ENCODE data around the gene CASP9.

The CASP9 gene

DNA sequence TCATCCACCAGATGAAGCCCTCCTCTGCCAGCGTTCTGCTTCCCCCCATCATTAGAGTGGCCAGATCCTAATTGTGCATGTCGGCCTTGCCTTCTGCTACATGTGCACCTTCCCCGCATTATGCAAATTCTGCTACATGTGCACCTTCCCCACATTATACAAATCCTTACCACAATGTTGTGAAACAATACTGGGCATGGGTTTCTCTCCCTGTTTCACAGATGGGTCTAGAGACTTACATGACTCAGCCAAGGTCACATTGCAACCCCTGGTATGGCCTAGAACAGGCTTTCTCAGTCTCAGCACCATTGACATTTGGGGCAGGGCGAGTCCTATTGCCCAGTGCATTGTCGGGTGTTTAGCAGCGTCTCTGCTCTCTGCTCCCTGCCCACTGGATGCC, 68.5 kb downstream of the CASP9 start:
- no peak overlapping the region for H3K27ac ChIP-seq

DNA sequence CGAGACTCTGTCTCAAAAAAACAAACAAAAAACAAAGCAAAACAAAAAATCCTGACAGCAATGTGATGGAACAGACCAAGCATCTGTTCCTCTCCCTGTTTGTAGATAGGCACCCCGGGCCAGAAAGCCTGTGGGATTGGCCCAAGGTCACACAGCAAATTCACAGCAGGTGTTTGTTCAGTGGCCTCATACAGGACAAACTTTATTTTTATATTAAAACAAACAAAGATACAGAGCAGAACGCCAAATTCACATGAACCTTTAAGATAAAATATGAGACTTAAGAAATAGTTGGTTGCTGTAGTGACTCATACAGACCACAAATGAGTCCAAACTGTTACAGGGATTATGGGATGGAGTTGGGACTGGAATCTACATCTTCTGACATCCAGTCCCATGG, 69.8 kb downstream of the CASP9 start:
- TF ChIP-seq, protein P1, sequence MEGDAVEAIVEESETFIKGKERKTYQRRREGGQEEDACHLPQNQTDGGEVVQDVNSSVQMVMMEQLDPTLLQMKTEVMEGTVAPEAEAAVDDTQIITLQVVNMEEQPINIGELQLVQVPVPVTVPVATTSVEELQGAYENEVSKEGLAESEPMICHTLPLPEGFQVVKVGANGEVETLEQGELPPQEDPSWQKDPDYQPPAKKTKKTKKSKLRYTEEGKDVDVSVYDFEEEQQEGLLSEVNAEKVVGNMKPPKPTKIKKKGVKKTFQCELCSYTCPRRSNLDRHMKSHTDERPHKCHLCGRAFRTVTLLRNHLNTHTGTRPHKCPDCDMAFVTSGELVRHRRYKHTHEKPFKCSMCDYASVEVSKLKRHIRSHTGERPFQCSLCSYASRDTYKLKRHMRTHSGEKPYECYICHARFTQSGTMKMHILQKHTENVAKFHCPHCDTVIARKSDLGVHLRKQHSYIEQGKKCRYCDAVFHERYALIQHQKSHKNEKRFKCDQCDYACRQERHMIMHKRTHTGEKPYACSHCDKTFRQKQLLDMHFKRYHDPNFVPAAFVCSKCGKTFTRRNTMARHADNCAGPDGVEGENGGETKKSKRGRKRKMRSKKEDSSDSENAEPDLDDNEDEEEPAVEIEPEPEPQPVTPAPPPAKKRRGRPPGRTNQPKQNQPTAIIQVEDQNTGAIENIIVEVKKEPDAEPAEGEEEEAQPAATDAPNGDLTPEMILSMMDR (conservative IDR thresholded peaks at IDR 0.05) = no peak
- no peak overlapping the region for H3K27ac ChIP-seq

More for the DNA sequence above, 68.5 kb downstream of the CASP9 start:
- TF ChIP-seq, protein P1 (conservative IDR thresholded peaks at IDR 0.05) = no peak

GRCh38 chr1:15453734-15454133, 70.3 kb downstream of the CASP9 start:
- no peak overlapping the region for H3K27ac ChIP-seq
- TF ChIP-seq, protein P1 (conservative IDR thresholded peaks at IDR 0.05) = no peak

DNA sequence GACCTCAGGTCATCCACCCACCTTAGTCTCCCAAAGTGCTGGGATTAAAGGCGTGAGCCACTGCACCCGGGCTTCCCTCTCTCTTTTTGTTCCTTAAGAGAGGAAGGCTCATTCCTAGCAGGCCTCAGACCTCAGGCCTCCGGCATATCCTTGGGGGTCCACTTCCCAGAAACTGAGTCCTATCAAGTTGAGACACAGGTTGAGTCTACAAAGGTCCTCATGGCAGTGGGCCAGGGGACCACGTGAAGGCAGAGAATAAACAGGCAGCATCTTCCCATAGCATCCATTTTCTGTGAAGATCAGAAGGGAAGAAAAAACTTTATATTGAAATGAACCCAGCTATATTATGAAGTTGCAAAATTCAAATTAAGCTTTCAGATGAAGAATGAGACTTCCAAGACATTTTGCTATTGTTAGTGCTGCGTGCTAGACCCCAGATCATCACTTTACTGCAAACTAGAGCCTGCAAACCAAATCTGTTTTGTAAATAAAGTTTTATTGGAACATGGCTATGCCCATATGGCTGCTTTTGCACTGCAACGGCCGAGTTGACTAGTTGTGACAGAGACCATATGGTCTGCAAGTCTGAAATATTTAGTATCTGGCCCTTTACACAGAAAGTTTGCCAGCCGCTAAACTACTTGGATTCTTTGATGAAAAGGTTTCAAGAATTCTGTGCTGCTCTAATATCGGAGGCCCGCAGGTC, 71.0 kb downstream of the CASP9 start:
- no peak overlapping the region for H3K27ac ChIP-seq
- TF ChIP-seq, protein P1 (conservative IDR thresholded peaks at IDR 0.05) = no peak

- TF ChIP-seq, protein P1 (conservative IDR thresholded peaks at IDR 0.05) = no peak
These were observed 71.8 kb downstream of the CASP9 start for GRCh38 chr1:15452216-15452615.

GRCh38 chr1:15451014-15451722, 72.8 kb downstream of the CASP9 start:
- TF ChIP-seq, protein P1 (conservative IDR thresholded peaks at IDR 0.05) = no peak
- H3K27ac ChIP-seq = no peak overlapping the region

More at GRCh38 chr1:15452216-15452615, 71.8 kb downstream of the CASP9 start:
- H3K27ac ChIP-seq = no peak overlapping the region

DNA sequence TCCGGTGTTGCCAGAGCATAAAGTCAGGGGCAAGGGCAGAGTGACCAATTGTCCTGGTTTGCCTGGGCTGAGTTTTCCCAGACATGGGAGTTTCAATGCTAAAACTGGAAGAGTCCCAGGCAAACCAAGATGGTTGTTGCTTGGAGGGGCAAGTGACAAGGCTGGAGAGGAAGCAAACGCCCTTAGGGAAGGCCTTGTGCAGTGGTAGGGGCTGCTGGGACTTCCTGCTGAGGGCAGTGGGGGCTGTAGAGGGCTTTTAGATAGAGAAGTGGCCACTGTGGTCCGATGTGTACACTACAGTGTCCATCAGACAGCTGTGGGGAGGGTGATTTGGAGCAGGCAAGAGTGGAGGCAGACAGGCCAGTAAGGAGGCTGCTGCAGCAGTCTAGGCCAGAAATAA, 74.4 kb downstream of the CASP9 start:
- no peak overlapping the region for H3K27ac ChIP-seq
- TF ChIP-seq, protein P1 (conservative IDR thresholded peaks at IDR 0.05) = no peak
